Breast epithelium (tissue), 3 donors: ENCODE results near the gene CS.

Experiments
- CTCF ChIP-seq, 3 donors: fragments of 450-650 bp; IDR thresholded peaks; one replicate each; pipeline ENCODE4 v1.5.1; 2016 to 2017; ENCODE audit warnings: antibody characterized with exemption in 3 of 3, mild to moderate bottlenecking in 3 of 3, moderate library complexity in 3 of 3
- POLR2A ChIP-seq: fragments of 450-650 bp; IDR thresholded peaks from one replicate; pipeline ENCODE4 v1.6.1; 2016; ENCODE audit warnings: antibody characterized with exemption, mild to moderate bottlenecking, moderate library complexity
- POLR2AphosphoS5 ChIP-seq, 3 donors: sonication (generic); formaldehyde crosslinking; IDR thresholded peaks; one replicate each; pipeline ENCODE4 v1.6.1; 2017; ENCODE audit warnings: antibody characterized with exemption in 3 of 3

GRCh38 chr12:56315622-56316473 is 15.7 kb upstream of the CS start, which contains the start of gene CNPY2:
- TF ChIP-seq CTCF (IDR thresholded peaks at IDR 0.05) = peak in 2 of 3 donors; percentile 31 to 42
- peak; percentile 38 for TF ChIP-seq POLR2A
- TF ChIP-seq POLR2AphosphoS5 (IDR thresholded peaks at IDR 0.05) = peak; percentile 84 to 89 (median 85)
